HG02885 (cell line): ENCODE data around the gene CYP27C1.
"Not testable (repeated sequence)": the region's sequence is repeated elsewhere in the genome, so short reads cannot be mapped to it uniquely, and the experiment has no call there.

Source experiments
- ATAC-seq: cut with Tn5 transposase; IDR thresholded peaks from one replicate; pipeline ENCODE4 v1.9.1; 2021; ENCODE audit warnings: mild to moderate bottlenecking; ENCODE audit not compliant: unreplicated experiment, poor library complexity

Gene CYP27C1

GRCh38 chr2:127225186-127225960 lies 5.3 kb upstream of the CYP27C1 start:
- no peak for ATAC-seq

- not testable (repeated sequence) for ATAC-seq
These were observed 4.0 kb upstream of the CYP27C1 start for GRCh38 chr2:127224135-127224534.

- no peak for ATAC-seq
These were observed 849 bp upstream of the CYP27C1 start for GRCh38 chr2:127220768-127221527.

GRCh38 chr2:127219171-127220070 lies 678 bp downstream of the CYP27C1 start:
- no peak for ATAC-seq

- ATAC-seq, result no peak
These were observed 1.3 kb downstream of the CYP27C1 start for GRCh38 chr2:127218812-127219170.

- ATAC-seq, result no peak
These were observed 2.4 kb downstream of the CYP27C1 start for GRCh38 chr2:127217470-127218325.

GRCh38 chr2:127216593-127216992 lies 3.5 kb downstream of the CYP27C1 start:
- ATAC-seq, result no peak

- ATAC-seq, result no peak
These were observed 4.0 kb downstream of the CYP27C1 start for GRCh38 chr2:127216095-127216494.

GRCh38 chr2:127214201-127214600 lies 5.9 kb downstream of the CYP27C1 start:
- not testable (repeated sequence) for ATAC-seq

- no peak for ATAC-seq
These were observed 11.8 kb downstream of the CYP27C1 start for GRCh38 chr2:127208313-127208712.

- ATAC-seq, result no peak
These were observed 14.6 kb downstream of the CYP27C1 start for GRCh38 chr2:127205218-127206125.

- ATAC-seq, result no peak
These were observed 18.6 kb downstream of the CYP27C1 start for GRCh38 chr2:127201452-127201851.

GRCh38 chr2:127200962-127201361 lies 19.1 kb downstream of the CYP27C1 start:
- no peak for ATAC-seq

- no peak for ATAC-seq
These were observed 20.9 kb downstream of the CYP27C1 start for GRCh38 chr2:127199223-127199622.

- ATAC-seq, result peak; percentile 89
These were observed 22.4 kb downstream of the CYP27C1 start for GRCh38 chr2:127197475-127198385.

- ATAC-seq, result no peak
These were observed 23.1 kb downstream of the CYP27C1 start for GRCh38 chr2:127196998-127197397.

- ATAC-seq, result no peak
These were observed 23.6 kb downstream of the CYP27C1 start for GRCh38 chr2:127196549-127196948.
